ENCODE data around the gene SEC22B. TPM values are rescaled to one million over a fixed set of nuclear protein-coding genes. Genes with fewer than 3 reads are reported as not detected.
A peak's percentile ranks its signal among the peaks of the same experiment; 100 is the strongest.
"Not testable (repeated sequence)": the region's sequence is repeated elsewhere in the genome, so short reads cannot be mapped to it uniquely, and the experiment has no call there.

Gene SEC22B
- total RNA-seq, 1 experiment from 2014 or later: 11.5 TPM

GRCh38 chr1:120143334-120143733 lies 33.0 kb downstream of the SEC22B start:
- H3K27ac Mint-ChIP-seq; CTCF ChIA-PET; H3K4me1 Mint-ChIP-seq; DNase-seq (ENCODE audit: low spot score); H3K9me3 Mint-ChIP-seq; H3K4me3 Mint-ChIP-seq; ATAC-seq; POLR2A ChIA-PET; H3K36me3 Mint-ChIP-seq: not testable (repeated sequence)
- peaks cover 17% of the 10 kb centered on the region for H3K27me3 Mint-ChIP-seq (ENCODE audit: low read depth)

DNA sequence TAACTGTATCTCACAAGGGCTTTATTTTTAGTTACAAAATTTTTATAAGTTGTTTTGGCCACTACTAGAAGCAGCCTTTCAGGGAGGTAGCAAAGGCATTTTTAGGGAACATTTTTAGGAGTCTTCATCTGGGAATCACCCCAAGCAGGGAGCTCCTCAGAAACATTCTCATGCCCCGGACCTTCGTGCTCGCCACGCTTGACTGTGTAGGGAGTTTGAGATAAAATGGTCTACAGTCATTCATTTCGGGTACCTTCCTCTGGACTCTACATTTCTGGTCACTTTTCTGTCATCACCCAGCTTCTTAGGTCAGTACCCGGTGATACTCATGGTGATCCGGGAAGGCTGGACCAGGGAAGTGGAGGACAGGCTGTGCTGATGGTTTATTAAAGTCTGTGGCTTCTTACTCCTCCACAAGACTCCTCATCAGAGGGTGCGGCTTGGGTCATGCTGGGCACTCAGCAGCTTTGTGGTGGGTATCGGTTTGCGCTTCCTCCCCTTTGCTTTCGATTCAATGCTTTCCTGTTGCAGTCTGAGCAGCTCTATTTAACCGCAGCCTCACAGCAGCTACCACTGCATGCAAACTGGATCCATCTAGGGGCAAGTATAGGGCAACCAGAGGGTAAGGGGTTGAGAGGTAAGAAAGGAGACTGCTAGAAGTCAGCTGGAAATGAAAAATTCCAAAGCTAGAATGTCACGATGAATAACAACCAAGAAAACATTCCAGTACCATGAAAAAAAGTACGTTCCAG lies 33.6 kb downstream of the SEC22B start:
- CTCF ChIA-PET; H3K9me3 Mint-ChIP-seq; H3K27ac Mint-ChIP-seq; DNase-seq (ENCODE audit: low spot score); H3K36me3 Mint-ChIP-seq; H3K4me3 Mint-ChIP-seq; POLR2A ChIA-PET; H3K4me1 Mint-ChIP-seq: not testable (repeated sequence)
- peaks cover 19% of the 10 kb centered on the region for H3K27me3 Mint-ChIP-seq (ENCODE audit: low read depth)
- ATAC-seq: peak; percentile 70

GRCh38 chr1:120141865-120142264 lies 34.5 kb downstream of the SEC22B start:
- CTCF ChIA-PET; H3K9me3 Mint-ChIP-seq; H3K27ac Mint-ChIP-seq; ATAC-seq; H3K4me1 Mint-ChIP-seq; H3K4me3 Mint-ChIP-seq; POLR2A ChIA-PET; H3K36me3 Mint-ChIP-seq; DNase-seq (ENCODE audit: low spot score): not testable (repeated sequence)
- peaks cover 28% of the 10 kb centered on the region for H3K27me3 Mint-ChIP-seq (ENCODE audit: low read depth)

- H3K4me3 Mint-ChIP-seq; ATAC-seq; H3K4me1 Mint-ChIP-seq; H3K27ac Mint-ChIP-seq; CTCF ChIA-PET; H3K36me3 Mint-ChIP-seq; POLR2A ChIA-PET; H3K9me3 Mint-ChIP-seq; DNase-seq (ENCODE audit: low spot score): not testable (repeated sequence)
- peaks cover 37% of the 10 kb centered on the region for H3K27me3 Mint-ChIP-seq (ENCODE audit: low read depth)
Observed at GRCh38 chr1:120140656-120141265, 35.6 kb downstream of the SEC22B start.

DNA sequence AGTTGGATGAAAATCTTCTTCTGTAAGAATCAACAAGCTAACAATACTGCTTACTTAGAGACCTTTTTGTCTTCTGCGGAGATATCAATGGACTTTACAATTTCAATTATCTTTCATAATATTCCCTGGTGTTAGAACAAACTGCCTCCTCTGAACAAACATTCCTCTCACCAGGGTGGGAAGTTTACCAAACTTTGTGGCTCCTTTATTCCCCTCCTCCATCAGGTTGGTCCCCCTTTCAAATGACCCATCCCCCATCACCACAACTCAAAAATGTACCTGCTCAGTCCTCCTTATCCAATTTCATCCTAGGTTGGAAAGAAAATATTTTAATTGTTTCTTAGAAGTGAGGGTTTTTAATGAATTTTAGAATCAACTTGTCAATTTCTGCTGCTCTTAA lies 40.2 kb downstream of the SEC22B start:
- H3K27ac Mint-ChIP-seq; H3K36me3 Mint-ChIP-seq; H3K4me1 Mint-ChIP-seq; H3K9me3 Mint-ChIP-seq; H3K4me3 Mint-ChIP-seq; CTCF ChIA-PET; POLR2A ChIA-PET; DNase-seq (ENCODE audit: low spot score): not testable (repeated sequence)
- H3K27me3 Mint-ChIP-seq (ENCODE audit: low read depth): peaks cover 72% of the 10 kb centered on the region
- peak; percentile 53 for ATAC-seq

DNA sequence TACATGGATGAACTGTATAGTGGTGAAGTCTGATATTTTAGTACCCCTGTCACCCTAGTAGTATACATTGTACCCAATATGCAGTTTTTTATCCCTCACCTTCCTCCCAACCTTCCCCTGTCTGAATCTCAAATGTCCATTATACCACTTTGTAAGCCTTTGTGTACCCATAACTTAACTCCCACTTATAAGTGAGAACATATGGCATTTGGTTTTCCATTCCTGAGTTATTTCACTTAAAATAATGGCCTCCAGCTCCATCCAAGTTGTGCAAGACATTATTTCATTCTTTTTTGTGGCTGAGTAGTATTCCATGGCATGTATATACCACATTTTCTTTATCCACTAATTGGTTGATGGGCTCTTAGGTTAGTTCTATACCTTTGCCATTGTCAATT lies 42.4 kb downstream of the SEC22B start:
- ATAC-seq; CTCF ChIA-PET; H3K4me1 Mint-ChIP-seq; DNase-seq (ENCODE audit: low spot score); POLR2A ChIA-PET; H3K27ac Mint-ChIP-seq; H3K9me3 Mint-ChIP-seq; H3K4me3 Mint-ChIP-seq; H3K36me3 Mint-ChIP-seq: not testable (repeated sequence)
- H3K27me3 Mint-ChIP-seq (ENCODE audit: low read depth): peaks cover 69% of the 10 kb centered on the region

DNA sequence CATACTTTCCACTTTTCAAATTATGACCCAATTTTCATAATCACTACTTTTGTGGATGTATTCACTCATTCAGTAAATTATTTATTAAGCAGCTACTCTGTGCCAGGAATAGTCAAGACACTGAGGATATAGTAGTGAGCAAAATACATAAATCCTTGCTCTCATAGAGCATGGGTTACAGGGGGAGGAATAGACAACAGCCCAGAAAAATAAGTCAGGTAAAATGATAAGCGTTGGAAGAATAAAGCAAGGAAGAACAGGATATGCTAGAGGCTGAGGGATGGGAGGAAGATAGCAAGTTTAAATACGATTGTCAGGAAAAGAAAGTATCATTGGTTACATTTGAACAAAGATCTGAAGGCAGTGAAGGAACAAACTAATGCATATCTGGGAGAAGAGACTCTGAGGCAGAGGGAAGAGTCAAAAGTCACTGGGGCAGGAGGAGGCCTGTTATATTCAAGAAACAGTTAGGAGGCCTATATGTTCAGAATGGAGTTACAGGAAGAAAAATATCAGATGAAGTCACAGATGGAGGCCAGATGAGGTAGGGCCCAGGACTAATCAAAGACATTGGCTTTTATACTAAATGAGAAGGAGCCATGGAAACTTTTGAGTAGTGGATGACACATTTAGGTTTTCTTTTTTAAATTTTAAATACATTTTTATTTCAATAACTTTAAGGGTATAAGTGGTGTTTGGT lies 42.9 kb downstream of the SEC22B start:
- Mint-ChIP-seq H3K27me3 (ENCODE audit: low read depth) (peaks cover 69% of the 10 kb centered on the region), H3K4me1 (peaks cover 6% of the 10 kb centered on the region; the same call in 1 of the 2 replicates), H3K36me3 (no peaks in the 10 kb centered on the region), H3K9me3 (no peaks in the 10 kb centered on the region), H3K27ac (no peak overlapping the region), H3K4me3 (no peak overlapping the region)
- no peak for ATAC-seq
- ChIA-PET CTCF (no interaction called here), POLR2A (no interaction called here)
- DNase-seq (ENCODE audit: low spot score): no peak
- TF ChIP-seq E2F5 (CRISPR knock-in tag; IDR thresholded peaks at IDR 0.05) (no peak), ZBTB21 (CRISPR knock-in tag; IDR thresholded peaks at IDR 0.05; ENCODE audit: borderline replicate concordance) (no peak), AR (CRISPR knock-in tag; IDR thresholded peaks at IDR 0.05) (no peak), JUN (CRISPR knock-in tag; IDR thresholded peaks at IDR 0.05) (no peak), GTF2I (CRISPR knock-in tag; conservative IDR thresholded peaks at IDR 0.05) (no peak), NFE2L1 (CRISPR knock-in tag; IDR thresholded peaks at IDR 0.05) (no peak), ZBTB43 (CRISPR knock-in tag; IDR thresholded peaks at IDR 0.05) (no peak)
- TF ChIP-seq, protein P1, sequence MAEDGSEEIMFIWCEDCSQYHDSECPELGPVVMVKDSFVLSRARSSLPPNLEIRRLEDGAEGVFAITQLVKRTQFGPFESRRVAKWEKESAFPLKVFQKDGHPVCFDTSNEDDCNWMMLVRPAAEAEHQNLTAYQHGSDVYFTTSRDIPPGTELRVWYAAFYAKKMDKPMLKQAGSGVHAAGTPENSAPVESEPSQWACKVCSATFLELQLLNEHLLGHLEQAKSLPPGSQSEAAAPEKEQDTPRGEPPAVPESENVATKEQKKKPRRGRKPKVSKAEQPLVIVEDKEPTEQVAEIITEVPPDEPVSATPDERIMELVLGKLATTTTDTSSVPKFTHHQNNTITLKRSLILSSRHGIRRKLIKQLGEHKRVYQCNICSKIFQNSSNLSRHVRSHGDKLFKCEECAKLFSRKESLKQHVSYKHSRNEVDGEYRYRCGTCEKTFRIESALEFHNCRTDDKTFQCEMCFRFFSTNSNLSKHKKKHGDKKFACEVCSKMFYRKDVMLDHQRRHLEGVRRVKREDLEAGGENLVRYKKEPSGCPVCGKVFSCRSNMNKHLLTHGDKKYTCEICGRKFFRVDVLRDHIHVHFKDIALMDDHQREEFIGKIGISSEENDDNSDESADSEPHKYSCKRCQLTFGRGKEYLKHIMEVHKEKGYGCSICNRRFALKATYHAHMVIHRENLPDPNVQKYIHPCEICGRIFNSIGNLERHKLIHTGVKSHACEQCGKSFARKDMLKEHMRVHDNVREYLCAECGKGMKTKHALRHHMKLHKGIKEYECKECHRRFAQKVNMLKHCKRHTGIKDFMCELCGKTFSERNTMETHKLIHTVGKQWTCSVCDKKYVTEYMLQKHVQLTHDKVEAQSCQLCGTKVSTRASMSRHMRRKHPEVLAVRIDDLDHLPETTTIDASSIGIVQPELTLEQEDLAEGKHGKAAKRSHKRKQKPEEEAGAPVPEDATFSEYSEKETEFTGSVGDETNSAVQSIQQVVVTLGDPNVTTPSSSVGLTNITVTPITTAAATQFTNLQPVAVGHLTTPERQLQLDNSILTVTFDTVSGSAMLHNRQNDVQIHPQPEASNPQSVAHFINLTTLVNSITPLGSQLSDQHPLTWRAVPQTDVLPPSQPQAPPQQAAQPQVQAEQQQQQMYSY (CRISPR knock-in tag; IDR thresholded peaks at IDR 0.05): no peak
